Measurements from ENCODE around the gene PRKD1. TPM values are rescaled to one million over a fixed set of nuclear protein-coding genes. Genes with fewer than 3 reads are reported as not detected.

PRKD1 gene
- polyA plus RNA-seq (2012; ENCODE audit: low read depth, missing spikeins) = not detected

DNA sequence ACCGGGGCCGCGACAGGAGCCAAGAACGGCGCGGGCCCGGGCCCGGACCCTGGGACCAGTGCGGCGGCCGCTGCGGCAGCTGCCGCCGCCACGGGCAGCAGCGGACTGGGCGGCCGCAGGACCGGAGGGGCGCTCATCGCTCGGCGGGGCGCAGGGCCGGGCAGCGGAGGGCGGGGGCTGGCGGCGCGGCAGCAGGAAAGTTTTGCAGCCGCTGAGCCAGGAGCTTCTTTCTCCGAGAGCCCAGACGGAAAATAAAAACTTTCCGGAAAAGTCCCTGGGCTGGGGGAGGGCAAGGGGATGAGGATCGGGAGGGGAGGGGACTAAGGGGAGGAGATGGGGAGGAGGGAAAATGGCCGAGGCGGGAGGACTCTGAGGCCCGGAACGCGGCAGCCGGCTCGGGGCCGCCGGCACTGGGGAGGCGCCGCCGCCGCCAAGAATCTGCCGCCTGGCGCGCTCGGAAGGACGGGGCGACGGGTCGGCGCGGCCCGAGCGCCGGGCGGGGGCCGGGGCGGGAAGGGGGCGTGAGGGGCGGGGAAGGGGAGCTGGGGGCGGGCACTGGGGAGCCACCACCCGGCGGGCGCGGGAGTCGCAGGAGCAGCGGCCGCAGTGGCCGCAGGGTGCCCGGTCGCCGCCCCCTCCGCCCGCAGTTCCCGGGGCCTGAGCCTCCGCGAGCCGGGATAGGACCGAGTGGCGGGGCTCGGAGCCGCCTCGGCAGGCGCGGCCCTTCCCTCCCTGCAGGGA lies at the start of gene PRKD1:
PRKD1 (minus strand) TSS at position 472 of the 741 bp plus-strand sequence.
- DNase-seq (ENCODE audit: insufficient read length, low spot score) = peak; percentile 43
- no peak for FAIRE-seq
- TF ChIP-seq TAF1 (IDR thresholded peaks at IDR 0.05; ENCODE audit: low read depth, low read length) (no peak), POU2F2 (IDR thresholded peaks at IDR 0.05; ENCODE audit: low read depth, low read length) (no peak), SPI1 (IDR thresholded peaks at IDR 0.05; ENCODE audit: low read depth, low read length) (no peak), POLR2AphosphoS5 (IDR thresholded peaks at IDR 0.05; ENCODE audit: low read depth, low read length) (no peak), PAX5 (IDR thresholded peaks at IDR 0.05; ENCODE audit: insufficient read depth, low read length, severe bottlenecking) (no peak), POLR2A (IDR thresholded peaks at IDR 0.05; ENCODE audit: low read depth, low read length) (no peak)

DNA sequence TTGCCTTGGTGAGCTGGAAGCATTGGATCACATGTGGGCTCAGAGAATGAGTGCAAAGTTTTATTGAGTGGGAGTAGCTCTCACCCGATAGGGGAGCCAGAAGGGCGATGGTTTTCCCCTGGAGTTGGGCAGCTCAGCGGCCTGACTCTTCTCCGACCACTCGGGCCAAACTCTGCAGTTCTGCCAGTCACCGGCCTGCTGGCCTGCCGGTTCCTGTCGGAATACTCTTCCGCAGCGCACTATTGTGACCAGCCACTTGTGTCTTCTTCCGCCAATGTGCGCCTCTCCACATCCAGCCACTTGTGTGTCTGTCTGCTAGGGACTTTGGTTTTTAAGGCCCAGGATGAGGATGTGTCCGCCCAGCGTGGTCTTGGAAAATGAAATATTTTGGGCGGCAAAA lies 43.5 kb upstream of the PRKD1 start:
- FAIRE-seq (no peak), DNase-seq (ENCODE audit: insufficient read length, low spot score) (no peak)
- TF ChIP-seq PAX5 (IDR thresholded peaks at IDR 0.05; ENCODE audit: insufficient read depth, low read length, severe bottlenecking) (no peak), POLR2AphosphoS5 (IDR thresholded peaks at IDR 0.05; ENCODE audit: low read depth, low read length) (no peak), SPI1 (IDR thresholded peaks at IDR 0.05; ENCODE audit: low read depth, low read length) (no peak), POLR2A (IDR thresholded peaks at IDR 0.05; ENCODE audit: low read depth, low read length) (no peak), TAF1 (IDR thresholded peaks at IDR 0.05; ENCODE audit: low read depth, low read length) (no peak), POU2F2 (IDR thresholded peaks at IDR 0.05; ENCODE audit: low read depth, low read length) (no peak)

DNA sequence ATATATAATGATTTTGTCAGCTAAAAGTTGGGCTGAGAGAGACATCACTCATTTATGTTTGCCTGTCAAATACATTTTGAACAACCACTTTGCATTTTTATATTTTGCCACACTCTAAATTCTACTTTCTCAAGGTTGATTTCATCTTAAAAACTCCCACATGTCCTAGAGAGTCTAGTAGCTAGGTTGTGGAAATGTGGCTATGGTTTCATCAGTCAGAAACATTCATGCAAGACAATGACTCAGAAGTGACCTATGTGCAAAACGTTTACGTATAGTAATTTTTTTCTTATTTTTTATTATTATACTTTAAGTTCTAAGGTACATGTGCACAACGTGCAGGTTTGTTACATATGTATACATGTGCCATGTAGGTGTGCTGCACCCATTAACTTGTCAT lies 27.4 kb upstream of the PRKD1 start:
- DNase-seq (ENCODE audit: insufficient read length, low spot score) = no peak
- no peak for FAIRE-seq
- no peak for TF ChIP-seq POLR2A (IDR thresholded peaks at IDR 0.05; ENCODE audit: low read depth, low read length)
- TF ChIP-seq POU2F2 (IDR thresholded peaks at IDR 0.05; ENCODE audit: low read depth, low read length) = no peak
- no peak for TF ChIP-seq PAX5 (IDR thresholded peaks at IDR 0.05; ENCODE audit: insufficient read depth, low read length, severe bottlenecking)
- no peak for TF ChIP-seq TAF1 (IDR thresholded peaks at IDR 0.05; ENCODE audit: low read depth, low read length)
- TF ChIP-seq SPI1 (IDR thresholded peaks at IDR 0.05; ENCODE audit: low read depth, low read length) = no peak
- TF ChIP-seq POLR2AphosphoS5 (IDR thresholded peaks at IDR 0.05; ENCODE audit: low read depth, low read length) = no peak

DNA sequence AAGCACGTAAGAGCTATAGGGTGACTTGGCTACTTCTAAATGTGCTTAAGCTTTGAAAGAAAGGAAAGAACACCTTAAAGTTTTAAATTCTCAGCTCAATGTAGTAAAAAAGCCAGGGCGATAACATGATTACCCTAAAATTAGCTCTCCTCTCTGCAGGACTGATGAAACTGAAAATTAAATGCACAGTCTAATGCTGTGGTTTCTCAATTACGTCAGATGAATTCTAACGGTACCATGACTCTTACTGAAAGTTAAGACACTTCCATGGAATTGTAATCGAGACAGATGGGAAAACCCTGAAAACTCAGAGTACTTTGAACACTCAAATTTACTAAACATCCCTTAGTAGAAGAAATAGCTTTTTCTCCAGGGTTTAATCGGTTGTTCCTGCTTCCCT lies 25.9 kb upstream of the PRKD1 start:
- FAIRE-seq = no peak

DNA sequence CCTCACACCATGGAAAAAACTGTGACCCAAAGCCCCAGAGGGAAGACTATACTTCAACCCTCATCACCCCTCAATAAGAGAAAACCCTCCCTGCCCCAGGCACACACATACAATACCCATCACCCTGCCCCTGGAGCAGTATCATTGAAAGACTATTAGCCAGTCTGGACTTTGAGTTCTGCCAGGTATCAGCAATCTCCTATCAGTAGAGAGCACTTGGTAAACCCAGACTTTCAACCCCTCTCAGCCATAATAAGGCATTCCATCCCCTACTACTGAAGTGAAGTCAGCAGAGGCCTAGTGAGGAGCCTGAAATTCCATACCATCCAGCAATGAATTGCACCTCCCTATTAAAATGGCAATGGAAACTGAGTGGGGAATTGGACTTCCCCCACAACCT lies 16.4 kb upstream of the PRKD1 start:
- DNase-seq (ENCODE audit: insufficient read length, low spot score) (no peak), FAIRE-seq (no peak)
- TF ChIP-seq POLR2AphosphoS5 (IDR thresholded peaks at IDR 0.05; ENCODE audit: low read depth, low read length) (no peak), PAX5 (IDR thresholded peaks at IDR 0.05; ENCODE audit: insufficient read depth, low read length, severe bottlenecking) (no peak), POU2F2 (IDR thresholded peaks at IDR 0.05; ENCODE audit: low read depth, low read length) (no peak), TAF1 (IDR thresholded peaks at IDR 0.05; ENCODE audit: low read depth, low read length) (no peak), POLR2A (IDR thresholded peaks at IDR 0.05; ENCODE audit: low read depth, low read length) (no peak), SPI1 (IDR thresholded peaks at IDR 0.05; ENCODE audit: low read depth, low read length) (no peak)

More for the DNA sequence above, 25.9 kb upstream of the PRKD1 start:
- no peak for DNase-seq (ENCODE audit: insufficient read length, low spot score)
- TF ChIP-seq POU2F2 (IDR thresholded peaks at IDR 0.05; ENCODE audit: low read depth, low read length) = no peak
- no peak for TF ChIP-seq POLR2AphosphoS5 (IDR thresholded peaks at IDR 0.05; ENCODE audit: low read depth, low read length)
- TF ChIP-seq PAX5 (IDR thresholded peaks at IDR 0.05; ENCODE audit: insufficient read depth, low read length, severe bottlenecking) = no peak
- no peak for TF ChIP-seq TAF1 (IDR thresholded peaks at IDR 0.05; ENCODE audit: low read depth, low read length)
- TF ChIP-seq POLR2A (IDR thresholded peaks at IDR 0.05; ENCODE audit: low read depth, low read length) = no peak
- TF ChIP-seq SPI1 (IDR thresholded peaks at IDR 0.05; ENCODE audit: low read depth, low read length) = no peak

DNA sequence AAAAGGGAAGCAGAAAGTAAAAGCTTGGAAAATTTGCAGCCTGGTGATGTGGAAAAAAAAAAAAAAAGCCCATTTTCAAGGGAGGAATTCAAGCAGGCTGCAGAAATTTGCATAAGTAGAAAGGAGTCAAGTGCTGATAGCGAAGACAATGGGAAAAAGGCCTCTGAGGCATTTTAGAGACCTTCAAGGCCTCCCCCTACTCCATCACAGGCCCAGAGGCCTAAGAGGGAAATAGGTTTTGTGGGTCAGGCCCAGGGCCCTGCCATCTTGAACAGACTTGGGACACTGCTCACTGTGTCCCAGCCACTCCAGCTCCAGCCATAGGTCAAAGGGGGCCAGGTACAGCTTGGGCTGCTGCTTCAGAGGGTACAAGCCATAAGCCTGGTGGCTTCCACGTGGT lies 13.8 kb upstream of the PRKD1 start:
- no peak for DNase-seq (ENCODE audit: insufficient read length, low spot score)
- TF ChIP-seq POLR2A (IDR thresholded peaks at IDR 0.05; ENCODE audit: low read depth, low read length) (no peak), POLR2AphosphoS5 (IDR thresholded peaks at IDR 0.05; ENCODE audit: low read depth, low read length) (no peak), PAX5 (IDR thresholded peaks at IDR 0.05; ENCODE audit: insufficient read depth, low read length, severe bottlenecking) (no peak), SPI1 (IDR thresholded peaks at IDR 0.05; ENCODE audit: low read depth, low read length) (no peak), TAF1 (IDR thresholded peaks at IDR 0.05; ENCODE audit: low read depth, low read length) (no peak)
- no peak for FAIRE-seq

DNA sequence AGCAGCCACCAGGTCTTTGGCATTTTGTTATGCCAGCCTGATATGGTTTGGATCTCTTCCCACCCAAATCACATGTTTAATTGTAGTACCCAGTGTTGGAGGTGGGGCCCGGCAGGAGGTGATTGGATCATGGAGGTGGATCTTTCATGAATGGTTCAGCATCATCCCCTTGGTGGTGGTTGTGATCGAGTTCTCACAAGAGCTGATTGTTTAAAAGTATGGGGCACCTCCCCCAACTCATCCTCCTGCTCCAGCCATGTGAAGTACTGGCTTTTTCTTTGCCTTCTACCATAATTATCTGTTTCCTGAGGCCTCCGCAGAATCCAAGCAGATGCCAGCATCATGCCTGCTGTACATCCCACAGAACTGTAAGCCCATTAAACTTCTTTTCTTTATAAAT lies 12.8 kb upstream of the PRKD1 start:
- DNase-seq (ENCODE audit: insufficient read length, low spot score) = no peak
- TF ChIP-seq POLR2A (IDR thresholded peaks at IDR 0.05; ENCODE audit: low read depth, low read length) = no peak
- FAIRE-seq = no peak

DNA sequence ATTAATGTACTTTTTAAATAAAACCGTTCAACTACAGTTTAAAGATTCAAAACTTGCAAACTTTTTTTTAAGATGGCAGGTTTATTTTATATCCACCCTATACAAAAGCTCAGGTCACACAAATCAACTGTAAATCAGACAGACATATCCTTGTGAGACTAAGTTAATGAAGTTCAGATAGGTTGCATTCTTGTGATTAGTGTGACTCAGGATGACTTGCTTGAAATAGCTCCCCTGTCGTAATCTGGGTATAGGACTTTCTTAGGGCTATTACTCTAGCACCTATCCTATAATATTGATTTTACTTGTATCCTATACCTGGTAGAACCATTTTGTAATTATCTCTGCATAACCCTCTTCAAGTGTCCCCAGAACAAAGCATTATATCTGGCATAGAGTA lies 9.5 kb upstream of the PRKD1 start:
- DNase-seq (ENCODE audit: insufficient read length, low spot score) (no peak), FAIRE-seq (no peak)
- TF ChIP-seq SPI1 (IDR thresholded peaks at IDR 0.05; ENCODE audit: low read depth, low read length) = no peak
- no peak for TF ChIP-seq TAF1 (IDR thresholded peaks at IDR 0.05; ENCODE audit: low read depth, low read length)
- no peak for TF ChIP-seq POLR2AphosphoS5 (IDR thresholded peaks at IDR 0.05; ENCODE audit: low read depth, low read length)
- TF ChIP-seq POLR2A (IDR thresholded peaks at IDR 0.05; ENCODE audit: low read depth, low read length) = no peak
- TF ChIP-seq POU2F2 (IDR thresholded peaks at IDR 0.05; ENCODE audit: low read depth, low read length) = no peak
- no peak for TF ChIP-seq PAX5 (IDR thresholded peaks at IDR 0.05; ENCODE audit: insufficient read depth, low read length, severe bottlenecking)

DNA sequence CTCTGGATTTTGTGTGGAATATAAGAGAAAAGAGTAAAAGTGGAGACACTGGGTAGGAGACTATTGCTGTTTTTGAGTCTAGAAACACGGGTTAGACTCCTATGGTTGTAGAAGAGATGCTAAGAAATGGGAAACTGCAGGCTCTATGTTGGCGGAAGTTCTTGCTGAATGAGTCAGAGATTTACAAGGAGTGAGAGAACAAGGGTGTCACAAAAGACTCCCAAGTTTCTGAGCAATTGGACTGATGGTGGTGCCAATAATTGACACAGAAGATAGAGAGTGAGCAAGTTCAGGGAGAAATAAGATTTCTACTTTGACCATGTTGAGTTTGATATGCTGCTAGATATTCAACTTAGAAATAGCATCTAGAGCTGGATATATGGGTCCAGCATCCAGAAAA lies 2.6 kb upstream of the PRKD1 start:
- DNase-seq (ENCODE audit: insufficient read length, low spot score) = no peak
- FAIRE-seq = no peak

More for the DNA sequence above, 2.6 kb upstream of the PRKD1 start:
- TF ChIP-seq POU2F2 (IDR thresholded peaks at IDR 0.05; ENCODE audit: low read depth, low read length) (no peak), TAF1 (IDR thresholded peaks at IDR 0.05; ENCODE audit: low read depth, low read length) (no peak), POLR2AphosphoS5 (IDR thresholded peaks at IDR 0.05; ENCODE audit: low read depth, low read length) (no peak), PAX5 (IDR thresholded peaks at IDR 0.05; ENCODE audit: insufficient read depth, low read length, severe bottlenecking) (no peak), SPI1 (IDR thresholded peaks at IDR 0.05; ENCODE audit: low read depth, low read length) (no peak), POLR2A (IDR thresholded peaks at IDR 0.05; ENCODE audit: low read depth, low read length) (no peak)
